GM12865 (cell line): ENCODE measurements around the gene TLE3.

Source experiments
- DNase-seq: peaks from one replicate; pipeline ENCODE4 v3.0.0; 2010; ENCODE audit warnings: low read depth
- H3K4me3 ChIP-seq: 2 replicates; pipeline ENCODE4 v1.5.1; 2011; ENCODE audit warnings: mild to moderate bottlenecking, low read depth, low read length, control low read depth
- TF ChIP-seq, protein P1 (sequence below): IDR thresholded peaks from 2 replicates; pipeline ENCODE4 v1.5.1; 2011; ENCODE audit warnings: low read length, control low read depth, low read depth, inconsistent platforms; ENCODE audit not compliant: insufficient read depth; ENCODE audit errors: missing control alignments

The TLE3 gene

DNA sequence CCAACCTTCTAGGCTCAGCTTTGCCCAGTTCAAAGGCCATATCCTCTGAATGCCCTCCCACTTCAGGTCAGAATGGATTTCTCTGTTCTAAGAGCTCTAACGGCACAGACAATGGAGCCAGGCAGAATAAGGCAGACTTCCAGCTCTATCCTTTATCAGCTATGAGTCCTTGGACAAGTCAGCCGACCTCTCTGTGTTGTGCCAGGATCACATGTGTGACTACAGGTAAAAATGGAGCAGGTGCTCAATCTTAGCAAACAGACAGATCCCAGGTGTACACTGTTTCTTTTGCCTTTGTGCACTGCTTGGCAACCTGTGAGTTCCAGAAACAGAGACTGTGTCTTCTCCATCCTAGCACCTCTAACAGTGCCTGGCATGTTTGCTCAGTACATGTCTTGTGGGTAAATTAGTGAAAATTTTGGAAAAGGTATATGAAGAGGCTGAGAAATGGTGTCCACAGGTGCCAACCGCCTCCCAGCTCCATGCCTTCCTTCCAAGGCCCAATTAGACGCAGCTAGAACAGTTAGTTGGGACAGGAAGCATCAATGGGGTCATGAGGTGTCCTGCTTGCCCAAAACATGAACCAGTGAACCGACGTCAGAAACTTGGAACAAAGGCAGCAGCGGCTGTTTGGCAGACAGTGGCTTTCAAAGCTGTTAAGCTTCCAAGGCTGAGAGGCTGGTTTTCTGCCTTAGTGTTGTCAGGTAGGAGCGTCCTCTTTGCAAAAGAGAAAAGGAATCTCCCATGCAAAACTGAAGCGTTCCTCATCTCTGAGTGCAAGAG is 28.7 kb downstream of the TLE3 start:
- no peak overlapping the region for H3K4me3 ChIP-seq
- no peak for DNase-seq
- TF ChIP-seq, protein P1, sequence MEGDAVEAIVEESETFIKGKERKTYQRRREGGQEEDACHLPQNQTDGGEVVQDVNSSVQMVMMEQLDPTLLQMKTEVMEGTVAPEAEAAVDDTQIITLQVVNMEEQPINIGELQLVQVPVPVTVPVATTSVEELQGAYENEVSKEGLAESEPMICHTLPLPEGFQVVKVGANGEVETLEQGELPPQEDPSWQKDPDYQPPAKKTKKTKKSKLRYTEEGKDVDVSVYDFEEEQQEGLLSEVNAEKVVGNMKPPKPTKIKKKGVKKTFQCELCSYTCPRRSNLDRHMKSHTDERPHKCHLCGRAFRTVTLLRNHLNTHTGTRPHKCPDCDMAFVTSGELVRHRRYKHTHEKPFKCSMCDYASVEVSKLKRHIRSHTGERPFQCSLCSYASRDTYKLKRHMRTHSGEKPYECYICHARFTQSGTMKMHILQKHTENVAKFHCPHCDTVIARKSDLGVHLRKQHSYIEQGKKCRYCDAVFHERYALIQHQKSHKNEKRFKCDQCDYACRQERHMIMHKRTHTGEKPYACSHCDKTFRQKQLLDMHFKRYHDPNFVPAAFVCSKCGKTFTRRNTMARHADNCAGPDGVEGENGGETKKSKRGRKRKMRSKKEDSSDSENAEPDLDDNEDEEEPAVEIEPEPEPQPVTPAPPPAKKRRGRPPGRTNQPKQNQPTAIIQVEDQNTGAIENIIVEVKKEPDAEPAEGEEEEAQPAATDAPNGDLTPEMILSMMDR: no peak

DNA sequence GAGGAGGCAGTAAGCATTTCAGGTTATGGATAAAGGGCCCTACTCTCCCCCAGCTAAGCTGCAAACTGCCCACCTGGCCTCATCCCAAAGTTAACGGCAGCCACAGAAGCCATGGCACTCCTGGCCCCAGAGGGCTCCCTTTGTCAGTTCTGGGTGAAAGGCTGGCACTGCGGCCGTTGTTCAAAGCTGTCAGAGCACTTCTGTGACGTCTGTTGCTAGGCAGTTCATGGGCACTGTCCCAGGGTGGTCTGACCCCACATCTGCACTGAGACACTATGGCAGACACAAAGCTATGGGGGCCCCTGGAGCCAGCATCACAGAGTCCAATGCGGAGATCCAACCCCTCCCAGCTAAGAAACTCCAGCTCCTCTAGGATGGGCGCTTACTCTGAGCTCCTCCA is 30.0 kb downstream of the TLE3 start:
- H3K4me3 ChIP-seq: no peak overlapping the region
- DNase-seq: no peak
- TF ChIP-seq, protein P1: no peak

DNA sequence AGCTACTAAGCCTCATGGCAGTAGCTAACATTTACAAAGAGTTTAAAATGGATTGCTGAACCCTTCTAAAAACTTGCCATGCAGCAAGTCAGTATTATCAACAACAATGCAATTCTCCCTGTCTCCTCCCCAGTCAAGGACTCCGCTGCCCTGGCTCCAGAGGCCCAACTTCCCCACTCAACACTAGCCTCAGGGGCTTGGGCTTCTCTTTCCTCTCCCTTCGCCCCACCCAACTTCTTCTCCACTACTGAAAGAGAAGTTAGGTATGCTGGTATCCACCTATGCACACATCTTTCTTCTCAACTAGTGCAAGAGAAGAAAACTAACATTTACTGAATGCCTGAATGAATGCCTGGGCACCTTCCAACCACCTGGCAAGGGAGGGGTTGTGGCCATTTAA is 30.7 kb downstream of the TLE3 start:
- DNase-seq: no peak
- H3K4me3 ChIP-seq: no peak overlapping the region
- TF ChIP-seq, protein P1: no peak

DNA sequence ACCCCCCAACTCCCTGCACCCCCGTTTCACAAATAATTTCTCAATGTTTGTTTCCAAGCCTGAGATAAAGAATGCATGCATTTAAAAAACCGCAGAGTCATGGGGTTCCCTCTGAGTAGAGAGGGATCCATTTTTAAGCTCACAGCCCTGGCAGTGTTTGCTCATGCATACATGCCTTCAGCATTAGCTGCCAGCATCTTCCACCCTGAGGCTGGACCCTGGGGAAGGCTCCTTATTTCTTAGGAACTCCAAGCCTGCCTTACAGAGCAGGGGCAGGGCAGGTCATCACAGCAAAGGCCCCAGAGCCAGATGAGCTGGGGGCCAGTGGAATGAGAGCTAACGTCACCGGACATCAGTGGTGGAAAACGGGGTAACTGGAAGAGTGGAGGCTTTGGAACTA is 31.3 kb downstream of the TLE3 start:
- H3K4me3 ChIP-seq: no peak overlapping the region
- DNase-seq: no peak
- TF ChIP-seq, protein P1: no peak

DNA sequence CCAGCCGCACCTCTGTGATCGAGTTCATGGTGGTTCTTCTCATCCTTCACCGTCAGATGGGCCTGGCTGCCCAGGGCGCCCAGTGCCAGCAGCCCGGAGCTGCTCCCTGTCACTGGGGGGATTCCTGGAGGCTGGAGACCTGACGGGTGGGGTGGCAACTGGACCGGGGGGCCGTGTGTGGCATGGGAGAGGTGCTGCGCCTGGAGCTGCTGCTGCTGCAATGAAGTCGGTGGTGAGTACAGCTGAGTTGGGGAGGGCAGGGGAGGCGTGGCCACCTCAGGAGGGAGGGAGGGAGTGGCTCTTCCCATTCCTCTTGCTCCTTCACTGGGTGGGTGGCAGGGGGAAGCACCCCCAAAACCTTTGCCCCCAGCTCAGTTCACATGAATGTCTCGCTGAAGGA is 31.7 kb downstream of the TLE3 start:
- H3K4me3 ChIP-seq: no peak overlapping the region
- DNase-seq: no peak
- TF ChIP-seq, protein P1: no peak

DNA sequence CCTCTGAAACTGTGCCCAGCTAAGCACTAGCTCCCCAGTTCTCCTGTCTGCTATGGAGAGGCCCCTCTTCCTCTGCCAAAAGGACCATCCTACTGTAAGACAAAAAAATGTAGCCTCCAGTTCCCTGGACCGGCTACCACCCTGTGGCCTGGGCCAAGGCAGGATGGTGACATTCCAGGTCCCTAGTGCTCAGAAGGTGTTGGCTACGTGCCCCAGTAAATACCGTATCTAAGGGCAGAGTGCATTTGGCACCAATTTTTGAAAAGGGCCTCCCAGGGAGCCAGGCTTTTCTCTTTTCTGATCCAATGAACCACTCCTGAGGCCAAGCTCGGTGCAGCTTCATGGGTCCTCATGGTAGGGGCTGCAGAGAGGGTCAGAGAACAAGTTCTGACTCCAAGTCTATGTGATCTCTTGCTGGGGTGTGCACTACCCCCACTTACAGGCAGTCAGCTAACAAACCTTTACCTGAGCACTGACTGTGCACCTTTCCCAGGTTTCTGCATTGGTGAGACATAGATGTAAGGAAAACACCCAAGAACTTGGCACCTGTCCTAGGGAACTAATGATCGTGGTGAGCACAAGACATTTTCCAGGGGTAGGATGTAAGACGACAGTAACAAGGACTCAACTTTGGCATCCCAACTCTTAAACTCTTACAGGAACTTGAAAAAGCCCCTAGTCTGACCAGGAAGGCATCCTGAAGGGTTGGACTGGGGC is 32.6 kb downstream of the TLE3 start:
- no peak overlapping the region for H3K4me3 ChIP-seq
- DNase-seq: no peak
- TF ChIP-seq, protein P1: no peak
